GM21515 (cell line): Measurements from ENCODE around the gene IL17REL.

Source experiments
- ATAC-seq: cut with Tn5 transposase; IDR thresholded peaks from one replicate; pipeline ENCODE4 v1.9.1; 2021; ENCODE audit not compliant: unreplicated experiment

IL17REL gene

DNA sequence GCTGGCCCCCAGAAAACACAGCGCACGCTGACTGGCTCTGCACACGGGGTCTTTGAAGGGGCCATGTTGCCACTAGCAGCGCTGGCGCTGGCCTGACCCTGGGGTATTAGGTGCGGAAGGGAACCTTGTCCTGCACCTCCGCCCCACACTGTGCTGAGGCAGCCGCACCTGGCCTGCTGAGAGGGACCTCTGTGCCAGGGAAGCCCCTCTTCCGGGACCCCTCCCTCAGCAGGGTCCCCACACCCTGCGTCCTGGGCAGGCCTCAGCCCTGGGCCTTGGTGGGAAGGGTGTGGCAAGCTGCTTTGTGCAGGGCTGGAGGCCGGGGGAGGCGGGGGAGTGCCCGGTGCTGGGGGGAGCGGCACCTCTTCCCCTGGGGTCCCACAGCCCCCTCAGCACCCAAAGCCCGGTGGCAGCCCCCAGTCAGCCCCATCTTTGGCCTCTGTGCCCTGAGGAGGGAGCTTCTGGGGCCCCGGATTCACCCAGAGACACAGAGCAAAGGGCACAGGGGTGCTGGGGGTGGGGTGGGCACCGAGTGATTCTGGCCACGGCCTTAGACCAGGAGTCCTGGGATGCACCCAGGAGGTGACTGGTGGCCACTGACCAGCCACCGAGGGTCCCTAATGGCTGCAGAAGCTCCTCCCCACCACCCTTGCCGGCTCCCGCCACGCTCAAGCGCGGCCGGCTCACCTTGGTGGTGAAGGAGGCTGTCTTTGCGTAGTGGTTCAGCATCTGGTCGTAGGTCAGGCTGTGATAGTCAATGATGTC lies 34.1 kb upstream of the IL17REL start:
- no peak for ATAC-seq

DNA sequence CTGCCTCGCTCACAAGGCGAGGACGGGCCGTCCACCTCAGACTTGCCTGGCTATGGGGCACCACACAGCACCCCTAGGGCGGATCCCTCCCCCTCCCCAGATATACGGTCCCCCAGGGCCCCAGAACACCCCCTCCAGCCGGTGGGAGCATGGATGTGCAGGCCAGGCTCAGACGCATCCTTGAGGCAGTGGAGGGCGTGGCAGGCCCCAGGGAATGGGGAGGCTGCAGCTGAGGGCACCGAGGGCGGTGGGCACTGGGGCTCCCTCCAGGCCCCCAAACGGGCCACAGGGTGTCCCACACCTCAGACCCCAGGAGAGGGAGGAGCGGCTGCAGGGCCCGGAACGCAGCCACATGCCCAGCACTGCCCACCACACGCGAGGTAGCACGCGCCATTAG lies 33.5 kb upstream of the IL17REL start:
- ATAC-seq, result no peak

DNA sequence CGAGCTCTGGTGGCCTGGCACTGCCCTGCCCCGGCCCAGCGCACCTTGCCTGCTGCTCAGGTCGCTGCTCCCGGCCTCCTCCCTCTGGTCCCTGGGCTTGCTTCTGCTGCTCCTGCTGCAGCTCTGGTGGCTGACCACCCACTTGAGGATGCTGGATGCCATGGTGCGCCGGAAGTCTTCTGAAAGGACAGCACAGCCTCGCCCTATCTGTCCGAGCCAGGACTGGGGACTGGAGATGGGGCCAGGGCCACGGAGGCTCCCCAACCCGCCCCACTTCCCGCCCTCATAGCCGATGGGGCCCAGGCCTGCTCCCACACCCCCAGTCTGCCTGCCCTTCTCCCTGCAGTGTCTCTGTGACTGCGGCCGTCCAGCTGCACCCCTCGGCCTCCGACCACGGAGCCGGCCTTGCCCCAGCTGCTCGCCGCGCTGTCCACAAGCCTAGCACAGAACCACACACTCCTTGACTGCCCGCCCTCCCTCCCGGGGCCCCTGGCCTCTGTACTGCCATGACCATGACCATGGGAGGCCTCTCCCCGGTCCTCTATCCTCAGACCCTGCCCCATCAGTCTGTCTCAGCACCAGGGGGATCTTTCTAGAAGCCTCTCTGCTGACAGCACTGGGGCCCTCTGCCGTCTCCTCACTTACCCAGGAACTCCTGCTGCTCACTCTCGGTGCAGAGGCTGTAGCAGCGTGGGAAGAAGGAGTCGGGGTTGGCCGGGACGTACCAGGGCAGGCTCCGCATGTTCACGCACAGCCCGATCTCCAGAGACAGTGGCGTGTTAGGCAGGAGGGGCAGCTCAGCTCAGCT lies 32.9 kb upstream of the IL17REL start:
- no peak for ATAC-seq

DNA sequence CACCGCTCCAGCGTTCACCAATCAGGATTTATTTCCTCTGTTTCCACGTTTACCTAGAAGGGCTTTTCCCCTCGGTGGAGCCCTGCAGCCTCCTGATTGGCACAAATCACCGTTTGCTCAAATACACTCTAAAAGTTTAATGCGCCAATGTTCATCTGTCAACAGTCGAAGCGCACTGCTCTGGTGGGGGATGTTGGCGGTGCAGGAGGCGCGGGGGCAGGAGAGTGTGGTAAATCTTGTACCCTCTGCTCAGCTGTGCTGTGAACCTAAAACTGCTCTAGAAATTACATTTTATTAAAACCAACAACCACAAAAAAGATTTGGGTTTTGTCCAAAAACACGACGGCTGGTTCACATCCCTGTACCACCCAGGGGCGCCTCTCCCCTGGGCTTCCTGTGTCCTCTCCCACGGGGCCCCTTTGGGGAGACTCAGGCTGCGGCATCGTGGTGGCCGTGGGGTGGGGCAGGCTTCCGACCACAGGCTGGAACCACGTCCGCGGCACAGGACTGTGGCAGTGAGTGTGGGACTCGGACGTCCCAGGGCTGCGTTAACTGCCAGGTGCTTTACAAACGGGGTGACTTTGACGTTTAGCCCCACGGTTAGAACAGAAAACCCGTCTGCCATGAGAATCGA lies 32.0 kb upstream of the IL17REL start:
- no peak for ATAC-seq

DNA sequence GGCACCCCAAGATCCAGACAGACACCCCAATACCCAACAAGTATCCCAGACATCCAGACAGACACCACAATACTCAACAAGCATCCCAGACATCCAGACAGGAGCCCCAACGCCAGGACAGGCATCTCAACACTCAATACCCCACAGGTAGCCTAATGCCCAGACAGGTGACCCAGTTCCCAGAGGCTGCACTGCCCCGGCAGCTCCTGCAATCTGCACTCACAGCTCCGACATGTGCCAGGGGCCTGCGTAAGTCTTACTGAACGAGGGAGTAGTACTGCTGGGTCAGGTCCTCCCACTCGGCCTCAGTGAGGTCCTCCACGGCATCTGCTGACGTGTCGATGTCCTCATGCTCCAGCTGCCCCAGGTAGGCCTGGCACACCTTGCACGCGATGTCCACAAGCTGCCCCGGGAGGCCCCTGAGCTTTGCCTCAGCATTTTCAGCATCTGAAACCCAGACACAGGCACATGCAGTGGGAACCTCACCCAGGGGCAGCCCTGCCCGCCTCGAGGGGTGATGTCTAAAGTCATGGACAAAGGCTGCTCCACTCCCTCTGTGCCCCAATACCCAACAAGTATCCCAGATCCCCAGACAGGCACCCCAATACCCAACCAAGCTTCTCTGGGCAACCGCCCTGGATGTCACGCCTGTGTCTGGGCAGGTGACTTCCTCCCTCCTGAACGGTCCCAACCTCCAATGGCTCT lies 28.9 kb upstream of the IL17REL start:
- no peak for ATAC-seq

DNA sequence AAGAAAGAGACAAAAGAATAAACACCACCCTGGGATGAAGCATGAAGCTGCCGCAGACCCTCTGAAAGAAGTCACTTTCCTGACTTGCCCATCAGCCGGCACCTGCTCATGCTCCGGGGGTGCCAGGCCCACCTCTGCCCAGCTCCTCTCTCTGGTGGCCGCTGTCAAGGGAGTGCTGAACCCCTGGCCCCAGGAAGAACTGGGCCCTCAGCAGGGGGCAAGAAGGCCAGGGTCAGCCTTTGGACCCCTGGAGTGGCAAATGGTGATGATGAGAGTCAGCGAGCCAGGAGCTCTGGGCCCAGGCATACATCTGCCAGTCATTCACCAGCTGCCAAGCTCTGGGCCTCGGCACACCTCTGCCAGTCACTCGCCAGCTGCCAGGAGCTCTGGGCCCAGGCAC lies 28.2 kb upstream of the IL17REL start:
- ATAC-seq, result no peak

- no peak for ATAC-seq
These were observed 27.3 kb upstream of the IL17REL start for GRCh38 chr22:50039669-50040443.

- no peak for ATAC-seq
These were observed 23.6 kb upstream of the IL17REL start for GRCh38 chr22:50035976-50036724.

GRCh38 chr22:50035131-50035881 lies 22.7 kb upstream of the IL17REL start:
- no peak for ATAC-seq

DNA sequence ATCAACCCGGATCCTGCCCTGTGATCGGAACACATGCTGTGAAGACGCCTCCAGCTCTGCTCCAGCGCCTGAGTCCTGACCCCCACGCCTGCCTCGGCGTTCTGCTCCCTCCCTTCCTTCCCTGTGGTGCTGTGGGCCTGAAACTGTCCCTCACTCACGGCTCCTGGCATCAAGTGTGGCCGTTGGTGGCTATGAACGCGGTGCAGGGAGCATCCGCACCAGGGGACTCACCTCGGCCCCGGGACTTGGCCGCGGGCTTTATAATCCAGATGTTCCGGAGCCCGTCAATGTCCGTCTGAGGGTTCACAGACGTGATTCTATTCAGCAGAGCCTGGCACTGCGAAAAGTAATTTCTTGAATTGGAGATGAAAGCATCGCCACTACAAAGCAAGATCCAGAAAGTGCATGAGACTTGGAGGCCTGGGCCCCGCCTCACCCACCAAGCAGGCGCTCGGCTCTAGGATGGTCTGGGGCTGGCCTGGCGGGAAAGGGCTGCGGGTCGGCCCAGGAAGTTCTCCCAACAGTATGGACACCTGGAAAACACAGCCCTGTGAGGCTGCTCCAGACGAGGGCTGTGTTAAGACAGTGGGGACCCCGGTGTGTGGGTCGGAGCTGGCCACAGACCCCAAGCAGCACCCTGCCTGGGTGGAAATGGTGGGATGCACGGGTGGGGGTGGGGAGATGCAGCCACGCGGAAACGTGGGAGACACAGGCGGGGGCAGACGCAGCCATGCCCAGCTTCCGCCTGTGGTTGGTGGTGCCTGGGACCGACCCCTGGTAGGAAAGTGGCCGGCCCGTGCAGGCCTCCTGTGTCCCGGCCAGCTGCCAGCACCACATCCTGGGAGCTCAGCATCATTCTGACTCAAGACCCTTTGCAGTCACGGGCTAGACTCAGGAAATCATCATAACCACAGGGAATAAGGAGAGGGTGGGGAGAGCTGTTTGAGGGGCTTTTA lies 21.8 kb upstream of the IL17REL start:
- no peak for ATAC-seq

DNA sequence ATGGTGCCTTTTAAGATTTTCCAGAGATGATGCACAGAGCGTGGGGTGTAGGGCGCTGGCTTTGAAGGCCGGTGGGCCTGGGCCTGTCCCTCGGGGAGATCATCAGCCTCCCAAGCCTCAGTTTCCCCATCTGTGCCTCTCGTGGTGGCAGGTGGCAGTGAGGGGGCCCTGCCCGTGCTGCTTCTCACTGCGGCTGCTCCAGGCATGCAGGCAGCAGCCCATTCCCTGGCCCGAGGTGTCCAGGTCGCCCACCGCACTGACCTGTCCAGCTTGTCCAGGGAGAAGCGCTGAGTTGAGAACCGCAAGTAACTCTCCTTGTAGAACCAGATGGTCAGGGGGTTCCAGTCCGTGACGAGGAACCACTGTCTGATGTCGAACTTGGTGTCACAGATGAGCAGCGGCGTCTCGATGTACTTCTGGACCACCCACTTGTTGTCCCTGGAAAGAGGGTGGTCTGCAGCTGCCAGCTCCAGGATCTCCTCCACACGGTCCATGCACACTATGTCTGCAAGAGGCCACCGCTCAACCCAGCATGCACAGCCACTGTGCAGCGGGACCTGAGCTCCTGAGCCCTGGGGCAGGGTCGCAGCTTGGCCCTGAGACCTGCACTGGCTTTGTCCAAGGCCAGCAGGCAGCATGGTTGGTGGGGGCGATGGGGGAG lies 20.5 kb upstream of the IL17REL start:
- no peak for ATAC-seq

GRCh38 chr22:50032109-50032871 lies 19.7 kb upstream of the IL17REL start:
- ATAC-seq, result no peak

- ATAC-seq, result no peak
These were observed 18.9 kb upstream of the IL17REL start for GRCh38 chr22:50031189-50032091.

GRCh38 chr22:50030297-50031188 lies 18.0 kb upstream of the IL17REL start:
- no peak for ATAC-seq
